Keratinocyte (primary cell): ENCODE measurements around the gene ZNF185. TPM values are rescaled to one million over a fixed set of nuclear protein-coding genes. Genes with fewer than 3 reads are reported as not detected.

Experiments used
- DNase-seq: peaks from one replicate; pipeline ENCODE4 v3.0.0-alpha.2; 2011; ENCODE audit warnings: low read depth, missing footprints, low spot score
- FAIRE-seq: peaks from 2 replicates; lab custom pipeline; 2011; peaks lifted over from hg19 to GRCh38; lab: Jason Lieb, UNC
- H2AFZ ChIP-seq: 2 replicates; pipeline ENCODE4 v1.6.0; 2012; ENCODE audit warnings: low read length, control low read depth, inconsistent platforms; ENCODE audit not compliant: control insufficient read depth
- H3K27ac ChIP-seq: 2 replicates; pipeline ENCODE4 v1.5.1; 2011; ENCODE audit warnings: low read length; ENCODE audit not compliant: control insufficient read depth, insufficient read depth
- H3K27me3 ChIP-seq: 3 replicates; pipeline ENCODE4 v1.6.0; 2011; ENCODE audit warnings: low read length; ENCODE audit not compliant: control insufficient read depth, insufficient read depth; ENCODE audit errors: extremely low read depth
- H3K36me3 ChIP-seq, 2 experiments: 2 replicates in 1 of 2; 3 replicates in 1 of 2; pipeline ENCODE4 v1.5.1; 2011; ENCODE audit warnings: low read length in 2 of 2, mild to moderate bottlenecking in 1 of 2; ENCODE audit not compliant: control insufficient read depth in 2 of 2, insufficient read depth in 2 of 2; ENCODE audit errors: extremely low read depth in 1 of 2
- H3K4me1 ChIP-seq: 3 replicates; pipeline ENCODE4 v1.5.1; 2011; ENCODE audit warnings: low read length; ENCODE audit not compliant: control insufficient read depth, insufficient read depth; ENCODE audit errors: extremely low read depth
- H3K4me2 ChIP-seq: 3 replicates; pipeline ENCODE4 v1.6.0; 2011; ENCODE audit warnings: low read depth, low read length; ENCODE audit not compliant: control insufficient read depth, insufficient read depth; ENCODE audit errors: extremely low read depth
- H3K4me3 ChIP-seq, 3 experiments: fragments of 200-600 bp in 1 of 3; sonication (generic) in 1 of 3; 2 replicates in 2 of 3; 3 replicates in 1 of 3; pipeline ENCODE4 v1.5.1; 2011 to 2016; ENCODE audit warnings: low read length in 3 of 3, mild to moderate bottlenecking in 3 of 3, control low read depth in 2 of 3, inconsistent platforms in 1 of 3, low read depth in 1 of 3, mixed read lengths in 1 of 3, mixed run types in 1 of 3, moderate library complexity in 1 of 3; ENCODE audit not compliant: control insufficient read depth in 2 of 3, insufficient read depth in 2 of 3; ENCODE audit errors: extremely low read depth in 1 of 3
- H3K79me2 ChIP-seq: 2 replicates; pipeline ENCODE4 v1.6.0; 2012; ENCODE audit warnings: low read length; ENCODE audit not compliant: control insufficient read depth, insufficient read depth
- H3K9ac ChIP-seq: 3 replicates; pipeline ENCODE4 v1.6.0; 2011; ENCODE audit warnings: low read length; ENCODE audit not compliant: control insufficient read depth, insufficient read depth; ENCODE audit errors: extremely low read depth
- H3K9me1 ChIP-seq: 3 replicates; pipeline ENCODE4 v1.6.0; 2011; ENCODE audit warnings: low read length; ENCODE audit not compliant: control insufficient read depth, insufficient read depth; ENCODE audit errors: extremely low read depth
- H3K9me3 ChIP-seq: 2 replicates; pipeline ENCODE4 v1.5.1; 2012; ENCODE audit warnings: low read depth, low read length; ENCODE audit not compliant: control insufficient read depth
- H4K20me1 ChIP-seq: 3 replicates; pipeline ENCODE4 v1.6.0; 2011; ENCODE audit warnings: low read length; ENCODE audit not compliant: control insufficient read depth, insufficient read depth; ENCODE audit errors: extremely low read depth
- CTCF ChIP-seq, 3 experiments: IDR thresholded peaks in 1 of 3; conservative IDR thresholded peaks in 1 of 3; optimal IDR thresholded peaks in 1 of 3; 2 replicates in 2 of 3; 3 replicates in 1 of 3; pipeline versions ENCODE3 to v1.5.1; 2011; ENCODE audit warnings: low read length in 3 of 3, mild to moderate bottlenecking in 3 of 3, moderate library complexity in 2 of 3, control low read depth in 1 of 3, inconsistent platforms in 1 of 3; ENCODE audit not compliant: insufficient read depth in 2 of 3; ENCODE audit errors: extremely low read depth in 1 of 3
- EZH2 ChIP-seq: IDR thresholded peaks from one replicate; pipeline ENCODE4 v1.6.1; 2012; ENCODE audit warnings: inconsistent platforms, mild to moderate bottlenecking, low read length, moderate library complexity
- dilution Hi-C: fragments of 300-500 bp; cut with MboI; formaldehyde crosslinking; loops from one replicate; pipeline ENCODE4 v1.7.0; 2020; ENCODE audit warnings: low sequenced_read_pairs; ENCODE audit not compliant: extremely low pct_ligation_motif_present
- polyA plus RNA-seq, 5 experiments: library from polyadenylated mRNA; depleted of rRNA in 3 of 5; stranded (reverse) in 3 of 5; stranded (forward) in 1 of 5; unstranded in 1 of 5; fragments of >200 nt; gene quantifications; 1 replicate in 1 of 5; 2 replicates in 3 of 5; 3 replicates in 1 of 5; pipeline versions ENCODE4 v1.2.1 to v1.2.3, GENCODE V29; 2011 to 2012; ENCODE audit warnings: missing spikeins in 2 of 5, low read depth in 1 of 5, low replicate concordance in 1 of 5

ZNF185 gene
- polyA plus RNA-seq, 1 donor (not counting 4 experiments of a cell fraction or from before 2014, with no cell fraction given), result 55.6 TPM

- Histone ChIP-seq H3K27me3 (no peaks in the 10 kb centered on the region), H3K9me3 (no peaks in the 10 kb centered on the region), H3K9me1 (no peaks in the 10 kb centered on the region), H3K9ac (peak overlapping the region; percentile 75), H4K20me1 (no peaks in the 10 kb centered on the region), H3K4me3 (peak overlapping the region; percentile 54 to 76 (median 64)), H3K36me3 (peaks cover 3% of the 10 kb centered on the region in 2 experiments), H3K4me2 (peak overlapping the region; percentile 83), H2AFZ (peak overlapping the region; percentile 86), H3K27ac (peak overlapping the region; percentile 51), H3K79me2 (no peaks in the 10 kb centered on the region), H3K4me1 (peaks cover 3% of the 10 kb centered on the region)
- TF ChIP-seq EZH2, result no peak
- TF ChIP-seq CTCF (optimal IDR thresholded peaks at IDR 0.05 in 1 of 3, IDR thresholded peaks at IDR 0.05 in 1 of 3, conservative IDR thresholded peaks at IDR 0.05 in 1 of 3; ENCODE audit: extremely low read depth in 1 of 3, insufficient read depth in 2 of 3, low read length in 3 of 3), result peak in 2 of 3 experiments; percentile 64 to 79
- FAIRE-seq (no peak), DNase-seq (peak; percentile 44)
- dilution Hi-C loops, result no loop called here
These were observed 43.6 kb downstream of the ZNF185 start for GRCh38 chrX:152941328-152942076.

GRCh38 chrX:152942077-152942442 is 44.2 kb downstream of the ZNF185 start:
- FAIRE-seq (no peak), DNase-seq (no peak)
- H3K4me2 ChIP-seq, result peak overlapping the region; percentile 73
- peak overlapping the region; percentile 51 for H3K27ac ChIP-seq
- H3K9ac ChIP-seq, result peak overlapping the region; percentile 75
- no peaks in the 10 kb centered on the region for H3K27me3 ChIP-seq
- TF ChIP-seq EZH2 (no peak), CTCF (optimal IDR thresholded peaks at IDR 0.05 in 1 of 3, IDR thresholded peaks at IDR 0.05 in 1 of 3, conservative IDR thresholded peaks at IDR 0.05 in 1 of 3; ENCODE audit: extremely low read depth in 1 of 3, insufficient read depth in 2 of 3, low read length in 3 of 3) (no peak)
- H3K9me3 ChIP-seq, result no peaks in the 10 kb centered on the region
- dilution Hi-C loops, result no loop called here
- peak overlapping the region; percentile 86 for H2AFZ ChIP-seq
- no peaks in the 10 kb centered on the region for H4K20me1 ChIP-seq
- no peaks in the 10 kb centered on the region for H3K79me2 ChIP-seq
- H3K9me1 ChIP-seq, result no peaks in the 10 kb centered on the region
- H3K36me3 ChIP-seq, result peaks cover 3 to 5% of the 10 kb centered on the region in 2 experiments
- H3K4me3 ChIP-seq, result peak overlapping the region; percentile 54 to 66 (median 55)
- peaks cover 3% of the 10 kb centered on the region for H3K4me1 ChIP-seq
